ENCODE results near the gene PARD3.

- no peak for TF ChIP-seq CTCF (IDR thresholded peaks at IDR 0.05)
- no peak for TF ChIP-seq POLR2A (IDR thresholded peaks at IDR 0.05)
These were observed 43.6 kb downstream of the PARD3 start for GRCh38 chr10:34771525-34771924.
